Natural killer cell (primary cell): Measurements from ENCODE around the gene PHTF1. TPM values are rescaled to one million over a fixed set of nuclear protein-coding genes. Genes with fewer than 3 reads are reported as not detected.

Source experiments
- ATAC-seq, 3 donors: fragments of 150-1000 bp in 2 of 3; fragments of 200-7000 bp in 1 of 3; cut with Tn5 transposase; 1 replicate in 1 of 3; 2 replicates in 2 of 3; pipeline ENCODE4 v1.10.0; 2021; ENCODE audit warnings: mild to moderate bottlenecking in 2 of 3, moderate library complexity in 2 of 3
- DNase-seq, 2 donors: peaks; one replicate each; pipeline versions ENCODE4 v3.0.0 to v3.0.0-alpha.2; 2013 to 2021; ENCODE audit warnings: mixed read lengths in 1 of 2
- H3K27ac ChIP-seq: one replicate; pipeline ENCODE4 v1.5.1; 2013; ENCODE audit warnings: mild to moderate bottlenecking, low read length
- H3K27me3 ChIP-seq: one replicate; pipeline ENCODE4 v1.6.1; 2013; ENCODE audit warnings: low read length; ENCODE audit not compliant: control insufficient read depth, insufficient read depth
- H3K36me3 ChIP-seq: one replicate; pipeline ENCODE4 v1.6.1; 2013; ENCODE audit warnings: low read length; ENCODE audit not compliant: control insufficient read depth, insufficient read depth
- H3K4me1 ChIP-seq: one replicate; pipeline ENCODE4 v1.6.1; 2013; ENCODE audit warnings: low read length; ENCODE audit not compliant: control insufficient read depth, insufficient read depth
- H3K4me3 ChIP-seq: one replicate; pipeline ENCODE4 v1.5.1; 2013; ENCODE audit warnings: low read length
- H3K9me3 ChIP-seq: one replicate; pipeline ENCODE4 v1.6.1; 2013; ENCODE audit warnings: low read length; ENCODE audit not compliant: control insufficient read depth, insufficient read depth
- H3K27ac Mint-ChIP-seq, 2 donors: one replicate each; pipeline ENCODE4 v1.8.0; 2022; ENCODE audit warnings: mild to moderate bottlenecking in 2 of 2, mixed read lengths in 2 of 2, moderate library complexity in 1 of 2
- H3K27me3 Mint-ChIP-seq, 2 donors: one replicate each; pipeline ENCODE4 v1.8.0; 2022; ENCODE audit warnings: low read depth in 2 of 2, mixed read lengths in 2 of 2
- H3K36me3 Mint-ChIP-seq: one replicate; pipeline ENCODE4 v1.8.0; 2022; ENCODE audit warnings: mixed read lengths
- H3K4me1 Mint-ChIP-seq, 2 donors: one replicate each; pipeline ENCODE4 v1.8.0; 2022; ENCODE audit warnings: mixed read lengths in 2 of 2
- H3K4me3 Mint-ChIP-seq: one replicate; pipeline ENCODE4 v1.8.0; 2022; ENCODE audit warnings: mild to moderate bottlenecking, moderate library complexity, mixed read lengths
- H3K9me3 Mint-ChIP-seq, 2 donors: one replicate each; pipeline ENCODE4 v1.8.0; 2022; ENCODE audit warnings: mixed read lengths in 2 of 2
- WGBS: methylation state at CpG from one replicate; pipeline ENCODE4 v1.1.7; 2013; ENCODE audit warnings: missing lambda C conversion rate; ENCODE audit not compliant: insufficient coverage; 5-methylcytosine and 5-hydroxymethylcytosine counted together
- intact Hi-C: fragments of 100-400 bp; cut with micrococcal nuclease; formaldehyde crosslinking; loops from one replicate; pipeline ENCODE4 v1.14.2; 2022
- total RNA-seq, 4 donors: library from RNA; stranded (reverse); fragments of 120-200 nt in 1 of 4; gene quantifications; one replicate each; pipeline versions ENCODE4 v1.2.3 to v1.2.4, GENCODE V29; 2013 to 2022
- TF ChIP-seq, protein P1 (sequence below): fragments of 200-600 bp; IDR thresholded peaks from one replicate; pipeline ENCODE4 v1.8.0; 2022; ENCODE audit warnings: antibody characterized with exemption

Gene PHTF1
- total RNA-seq, 3 donors from 2014 or later (not counting 1 experiment from before 2014, with no cell fraction given) = 37.1 to 40.7 (median 40.6) TPM

- Mint-ChIP-seq H3K9me3 (peaks cover 7 to 9% of the 10 kb centered on the region in 2 donors), H3K36me3 (peaks cover 43% of the 10 kb centered on the region), H3K27ac (no peak overlapping the region), H3K4me3 (no peak overlapping the region), H3K27me3 (no peaks in the 10 kb centered on the region), H3K4me1 (no peaks in the 10 kb centered on the region)
- H3K9me3 ChIP-seq = no peaks in the 10 kb centered on the region
- ATAC-seq (no peak), DNase-seq (no peak)
- peaks cover 11% of the 10 kb centered on the region for H3K36me3 ChIP-seq
- H3K4me3 ChIP-seq = no peak overlapping the region
- H3K4me1 ChIP-seq = no peaks in the 10 kb centered on the region
- TF ChIP-seq, protein P1, sequence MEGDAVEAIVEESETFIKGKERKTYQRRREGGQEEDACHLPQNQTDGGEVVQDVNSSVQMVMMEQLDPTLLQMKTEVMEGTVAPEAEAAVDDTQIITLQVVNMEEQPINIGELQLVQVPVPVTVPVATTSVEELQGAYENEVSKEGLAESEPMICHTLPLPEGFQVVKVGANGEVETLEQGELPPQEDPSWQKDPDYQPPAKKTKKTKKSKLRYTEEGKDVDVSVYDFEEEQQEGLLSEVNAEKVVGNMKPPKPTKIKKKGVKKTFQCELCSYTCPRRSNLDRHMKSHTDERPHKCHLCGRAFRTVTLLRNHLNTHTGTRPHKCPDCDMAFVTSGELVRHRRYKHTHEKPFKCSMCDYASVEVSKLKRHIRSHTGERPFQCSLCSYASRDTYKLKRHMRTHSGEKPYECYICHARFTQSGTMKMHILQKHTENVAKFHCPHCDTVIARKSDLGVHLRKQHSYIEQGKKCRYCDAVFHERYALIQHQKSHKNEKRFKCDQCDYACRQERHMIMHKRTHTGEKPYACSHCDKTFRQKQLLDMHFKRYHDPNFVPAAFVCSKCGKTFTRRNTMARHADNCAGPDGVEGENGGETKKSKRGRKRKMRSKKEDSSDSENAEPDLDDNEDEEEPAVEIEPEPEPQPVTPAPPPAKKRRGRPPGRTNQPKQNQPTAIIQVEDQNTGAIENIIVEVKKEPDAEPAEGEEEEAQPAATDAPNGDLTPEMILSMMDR = no peak
- WGBS = over 99% methylated on average over 4 of the region's 4 CpGs
- H3K27me3 ChIP-seq = no peaks in the 10 kb centered on the region
- intact Hi-C loops = no loop called here
- H3K27ac ChIP-seq = no peak overlapping the region
These were observed 66.4 kb downstream of the PHTF1 start for GRCh38 chr1:113692824-113693431.

- peaks cover 7 to 9% of the 10 kb centered on the region in 2 donors for H3K9me3 Mint-ChIP-seq
- no peak for ATAC-seq
- Histone ChIP-seq H3K27me3 (no peaks in the 10 kb centered on the region), H3K4me1 (no peaks in the 10 kb centered on the region), H3K9me3 (no peaks in the 10 kb centered on the region), H3K27ac (no peak overlapping the region), H3K4me3 (no peak overlapping the region), H3K36me3 (peaks cover 11% of the 10 kb centered on the region)
- H3K4me3 Mint-ChIP-seq = no peak overlapping the region
- H3K4me1 Mint-ChIP-seq = no peaks in the 10 kb centered on the region
- H3K27ac Mint-ChIP-seq = no peak overlapping the region
- TF ChIP-seq, protein P1 = no peak
- intact Hi-C loops = no loop called here
- WGBS = no CpG with 5 or more reads among the region's 2 CpGs
- no peaks in the 10 kb centered on the region for H3K27me3 Mint-ChIP-seq
- H3K36me3 Mint-ChIP-seq = peaks cover 42% of the 10 kb centered on the region
- no peak for DNase-seq
These were observed 66.9 kb downstream of the PHTF1 start for GRCh38 chr1:113692342-113692741.

DNA sequence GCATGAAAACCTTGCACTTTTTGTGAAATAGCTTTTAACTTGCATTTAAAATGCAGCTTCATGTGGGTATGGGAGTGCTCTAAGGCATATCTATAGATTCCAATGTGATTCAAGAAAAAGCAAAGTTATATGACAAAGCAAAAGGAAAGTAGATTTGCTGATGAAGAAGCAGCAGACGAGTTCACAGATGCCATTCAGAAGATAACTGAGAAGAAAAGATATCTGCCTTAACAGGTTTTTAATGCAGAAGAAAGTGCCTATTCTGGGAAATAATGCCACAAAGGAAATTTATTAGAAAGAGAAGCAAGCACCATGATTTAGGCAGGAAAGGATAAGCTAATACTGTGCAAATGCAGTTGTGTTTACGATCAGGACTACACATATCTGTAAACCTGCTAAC, 68.1 kb downstream of the PHTF1 start:
- no peak overlapping the region for H3K4me3 ChIP-seq
- 98% methylated on average over 2 of the region's 2 CpGs for WGBS
- no peak overlapping the region for H3K27ac ChIP-seq
- TF ChIP-seq, protein P1 = no peak
- H3K4me1 ChIP-seq = no peaks in the 10 kb centered on the region
- H3K36me3 Mint-ChIP-seq = peaks cover 37% of the 10 kb centered on the region
- H3K9me3 ChIP-seq = no peaks in the 10 kb centered on the region
- H3K4me1 Mint-ChIP-seq = no peaks in the 10 kb centered on the region
- ATAC-seq (no peak), DNase-seq (no peak)
- H3K9me3 Mint-ChIP-seq = peaks cover 7 to 9% of the 10 kb centered on the region in 2 donors
- H3K27ac Mint-ChIP-seq = no peak overlapping the region
- intact Hi-C loops = no loop called here
- no peaks in the 10 kb centered on the region for H3K27me3 ChIP-seq
- H3K27me3 Mint-ChIP-seq = no peaks in the 10 kb centered on the region
- H3K36me3 ChIP-seq = peaks cover 6% of the 10 kb centered on the region
- no peak overlapping the region for H3K4me3 Mint-ChIP-seq
